ENCODE measurements around the gene GP2.

The GP2 gene

GRCh38 chr16:20349615-20350014, 22.3 kb upstream of the GP2 start:
- TF ChIP-seq TCF12 (IDR thresholded peaks at IDR 0.05; ENCODE audit: low read depth): no peak
- TF ChIP-seq, protein P1, sequence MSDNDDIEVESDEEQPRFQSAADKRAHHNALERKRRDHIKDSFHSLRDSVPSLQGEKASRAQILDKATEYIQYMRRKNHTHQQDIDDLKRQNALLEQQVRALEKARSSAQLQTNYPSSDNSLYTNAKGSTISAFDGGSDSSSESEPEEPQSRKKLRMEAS (IDR thresholded peaks at IDR 0.05): no peak
- no peak for TF ChIP-seq CREB1 (IDR thresholded peaks at IDR 0.05; ENCODE audit: low read depth)
- TF ChIP-seq FOXM1 (IDR thresholded peaks at IDR 0.05; ENCODE audit: borderline replicate concordance, low read depth): no peak
- no peak for TF ChIP-seq NFIC (IDR thresholded peaks at IDR 0.05)
- TF ChIP-seq EP300 (IDR thresholded peaks at IDR 0.05; ENCODE audit: borderline replicate concordance): no peak
- TF ChIP-seq, protein P2, sequence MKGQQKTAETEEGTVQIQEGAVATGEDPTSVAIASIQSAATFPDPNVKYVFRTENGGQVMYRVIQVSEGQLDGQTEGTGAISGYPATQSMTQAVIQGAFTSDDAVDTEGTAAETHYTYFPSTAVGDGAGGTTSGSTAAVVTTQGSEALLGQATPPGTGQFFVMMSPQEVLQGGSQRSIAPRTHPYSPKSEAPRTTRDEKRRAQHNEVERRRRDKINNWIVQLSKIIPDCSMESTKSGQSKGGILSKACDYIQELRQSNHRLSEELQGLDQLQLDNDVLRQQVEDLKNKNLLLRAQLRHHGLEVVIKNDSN (IDR thresholded peaks at IDR 0.05): no peak
- no peak for TF ChIP-seq RAD21 (IDR thresholded peaks at IDR 0.05; ENCODE audit: low read depth)
- no peak for TF ChIP-seq EGR1 (IDR thresholded peaks at IDR 0.05)
- TF ChIP-seq YY1 (IDR thresholded peaks at IDR 0.05; ENCODE audit: low read depth): no peak
- TF ChIP-seq TEAD4 (IDR thresholded peaks at IDR 0.05): no peak
- TF ChIP-seq ZBTB7A (IDR thresholded peaks at IDR 0.05; ENCODE audit: low read depth): no peak
- no peak for TF ChIP-seq CEBPB (IDR thresholded peaks at IDR 0.05)
- TF ChIP-seq, protein P3, sequence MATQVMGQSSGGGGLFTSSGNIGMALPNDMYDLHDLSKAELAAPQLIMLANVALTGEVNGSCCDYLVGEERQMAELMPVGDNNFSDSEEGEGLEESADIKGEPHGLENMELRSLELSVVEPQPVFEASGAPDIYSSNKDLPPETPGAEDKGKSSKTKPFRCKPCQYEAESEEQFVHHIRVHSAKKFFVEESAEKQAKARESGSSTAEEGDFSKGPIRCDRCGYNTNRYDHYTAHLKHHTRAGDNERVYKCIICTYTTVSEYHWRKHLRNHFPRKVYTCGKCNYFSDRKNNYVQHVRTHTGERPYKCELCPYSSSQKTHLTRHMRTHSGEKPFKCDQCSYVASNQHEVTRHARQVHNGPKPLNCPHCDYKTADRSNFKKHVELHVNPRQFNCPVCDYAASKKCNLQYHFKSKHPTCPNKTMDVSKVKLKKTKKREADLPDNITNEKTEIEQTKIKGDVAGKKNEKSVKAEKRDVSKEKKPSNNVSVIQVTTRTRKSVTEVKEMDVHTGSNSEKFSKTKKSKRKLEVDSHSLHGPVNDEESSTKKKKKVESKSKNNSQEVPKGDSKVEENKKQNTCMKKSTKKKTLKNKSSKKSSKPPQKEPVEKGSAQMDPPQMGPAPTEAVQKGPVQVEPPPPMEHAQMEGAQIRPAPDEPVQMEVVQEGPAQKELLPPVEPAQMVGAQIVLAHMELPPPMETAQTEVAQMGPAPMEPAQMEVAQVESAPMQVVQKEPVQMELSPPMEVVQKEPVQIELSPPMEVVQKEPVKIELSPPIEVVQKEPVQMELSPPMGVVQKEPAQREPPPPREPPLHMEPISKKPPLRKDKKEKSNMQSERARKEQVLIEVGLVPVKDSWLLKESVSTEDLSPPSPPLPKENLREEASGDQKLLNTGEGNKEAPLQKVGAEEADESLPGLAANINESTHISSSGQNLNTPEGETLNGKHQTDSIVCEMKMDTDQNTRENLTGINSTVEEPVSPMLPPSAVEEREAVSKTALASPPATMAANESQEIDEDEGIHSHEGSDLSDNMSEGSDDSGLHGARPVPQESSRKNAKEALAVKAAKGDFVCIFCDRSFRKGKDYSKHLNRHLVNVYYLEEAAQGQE (IDR thresholded peaks at IDR 0.05; ENCODE audit: low read depth): no peak
- TF ChIP-seq TAF1 (IDR thresholded peaks at IDR 0.05; ENCODE audit: low read depth): no peak

DNA sequence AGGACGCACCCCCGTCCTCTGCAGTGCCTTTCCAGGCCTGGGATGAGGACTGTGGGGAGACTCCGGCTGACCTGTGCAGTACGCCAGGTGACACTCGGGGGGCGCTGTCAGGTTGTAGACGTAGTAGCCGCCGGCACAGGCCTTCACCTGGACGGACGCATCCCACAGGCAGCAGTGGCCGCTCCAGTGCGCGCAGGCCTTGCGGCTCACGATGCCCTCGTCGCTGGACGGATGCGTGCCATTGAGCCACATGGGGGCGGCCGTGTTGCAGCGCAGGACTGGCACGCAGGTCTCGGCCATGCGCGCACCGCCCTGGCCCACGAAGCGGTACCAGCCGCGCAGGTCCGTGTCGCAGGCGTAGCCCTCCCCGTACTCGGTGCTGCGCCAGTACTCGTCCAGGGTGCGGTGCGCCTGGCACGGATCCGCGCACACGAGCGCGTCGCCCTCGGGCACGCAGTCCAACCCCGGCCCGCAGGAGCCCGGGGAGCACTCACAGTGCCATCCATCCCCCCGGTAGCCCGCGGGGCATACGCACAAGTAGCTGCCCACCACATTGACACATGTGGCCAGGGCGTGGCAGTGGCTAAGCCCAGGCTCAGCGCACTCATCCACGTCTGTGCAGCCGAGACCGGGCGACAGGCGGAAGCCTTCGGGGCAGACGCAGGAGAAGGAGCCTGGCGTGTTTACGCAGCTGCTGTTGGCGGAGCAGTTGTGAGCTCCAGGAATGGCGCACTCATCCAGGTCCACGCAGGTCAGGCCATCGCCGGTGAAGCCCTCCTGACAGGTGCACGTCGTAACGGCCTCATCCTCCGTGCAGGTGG, 21.3 kb upstream of the GP2 start:
- TF ChIP-seq, protein P3 (IDR thresholded peaks at IDR 0.05; ENCODE audit: low read depth): no peak

DNA sequence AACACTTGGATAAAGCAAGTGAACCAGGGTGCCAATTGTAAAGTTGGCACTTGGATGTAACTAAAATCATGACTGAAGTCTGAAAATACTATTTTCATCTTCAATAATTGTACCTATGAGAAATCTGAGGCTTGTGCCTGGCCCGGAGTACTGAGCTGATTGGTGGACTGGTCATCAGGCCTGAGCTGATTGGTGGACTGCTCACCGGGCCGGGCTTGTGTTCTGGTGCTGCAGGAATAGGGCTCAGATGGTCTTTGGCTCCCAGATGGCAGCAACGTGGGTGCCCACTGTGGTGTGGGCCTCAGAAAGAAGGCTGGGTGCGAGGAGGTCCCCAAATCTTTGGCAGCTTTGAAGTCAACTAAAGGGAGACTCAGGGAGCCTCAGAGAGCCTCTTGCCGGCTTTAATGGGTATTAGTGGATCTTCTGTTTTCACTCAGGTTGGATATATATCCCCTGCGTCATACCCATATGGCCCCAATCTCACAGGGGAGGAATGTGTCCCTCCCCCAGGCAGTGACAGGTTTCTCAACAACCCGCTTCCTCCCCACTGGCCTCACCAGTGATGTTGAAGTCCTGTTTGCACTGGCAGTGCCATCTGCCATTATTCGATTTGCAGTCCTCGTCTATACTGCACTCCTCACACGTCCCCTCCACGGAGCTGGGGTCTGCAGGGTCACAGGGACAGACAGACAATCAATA, 20.5 kb upstream of the GP2 start:
- TF ChIP-seq FOXM1 (IDR thresholded peaks at IDR 0.05; ENCODE audit: borderline replicate concordance, low read depth) (no peak), TAF1 (IDR thresholded peaks at IDR 0.05; ENCODE audit: low read depth) (no peak), TEAD4 (IDR thresholded peaks at IDR 0.05) (no peak), YY1 (IDR thresholded peaks at IDR 0.05; ENCODE audit: low read depth) (no peak), ZBTB7A (IDR thresholded peaks at IDR 0.05; ENCODE audit: low read depth) (no peak), EP300 (IDR thresholded peaks at IDR 0.05; ENCODE audit: borderline replicate concordance) (no peak), CEBPB (IDR thresholded peaks at IDR 0.05) (no peak), TCF12 (IDR thresholded peaks at IDR 0.05; ENCODE audit: low read depth) (no peak), CREB1 (IDR thresholded peaks at IDR 0.05; ENCODE audit: low read depth) (no peak), NFIC (IDR thresholded peaks at IDR 0.05) (no peak)
- TF ChIP-seq, protein P2 (IDR thresholded peaks at IDR 0.05): no peak

GRCh38 chr16:20344611-20345010, 17.3 kb upstream of the GP2 start:
- TF ChIP-seq YY1 (IDR thresholded peaks at IDR 0.05; ENCODE audit: low read depth): no peak
- TF ChIP-seq TEAD4 (IDR thresholded peaks at IDR 0.05): no peak
- no peak for TF ChIP-seq EP300 (IDR thresholded peaks at IDR 0.05; ENCODE audit: borderline replicate concordance)
- TF ChIP-seq FOXM1 (IDR thresholded peaks at IDR 0.05; ENCODE audit: borderline replicate concordance, low read depth): no peak
- no peak for TF ChIP-seq CEBPB (IDR thresholded peaks at IDR 0.05)
- no peak for TF ChIP-seq CREB1 (IDR thresholded peaks at IDR 0.05; ENCODE audit: low read depth)
- TF ChIP-seq RAD21 (IDR thresholded peaks at IDR 0.05; ENCODE audit: low read depth): no peak
- no peak for TF ChIP-seq TAF1 (IDR thresholded peaks at IDR 0.05; ENCODE audit: low read depth)
- no peak for TF ChIP-seq TCF12 (IDR thresholded peaks at IDR 0.05; ENCODE audit: low read depth)
- no peak for TF ChIP-seq EGR1 (IDR thresholded peaks at IDR 0.05)
- TF ChIP-seq, protein P1 (IDR thresholded peaks at IDR 0.05): no peak
- no peak for TF ChIP-seq NFIC (IDR thresholded peaks at IDR 0.05)
- TF ChIP-seq, protein P3 (IDR thresholded peaks at IDR 0.05; ENCODE audit: low read depth): no peak
- no peak for TF ChIP-seq ZBTB7A (IDR thresholded peaks at IDR 0.05; ENCODE audit: low read depth)
- TF ChIP-seq, protein P2 (IDR thresholded peaks at IDR 0.05): no peak

All from Ishikawa (cell line).